Motor neuron (in vitro differentiated cells): ENCODE data around the gene MTFP1. TPM values are rescaled to one million over a fixed set of nuclear protein-coding genes. Genes with fewer than 3 reads are reported as not detected.

Experiments used
- ATAC-seq, 8 experiments: fragments of 200-7000 bp; cut with Tn5 transposase; replicated peaks in 6 of 8; 2 replicates each; pipeline ENCODE4 v1.8.0; 2021; ENCODE audit warnings: mild to moderate bottlenecking in 8 of 8, moderate library complexity in 8 of 8
- H3K27ac ChIP-seq, 2 donors: fragments of 250-450 bp; sonication (Bioruptor Pico); 2 replicates each; pipeline ENCODE4 v1.9.0; 2021; ENCODE audit warnings: antibody characterized with exemption in 2 of 2, mild to moderate bottlenecking in 2 of 2, moderate library complexity in 1 of 2
- H3K4me1 ChIP-seq, 2 donors: fragments of 250-450 bp; sonication (Bioruptor Pico); replicated peaks in 1 of 2; 2 replicates each; pipeline ENCODE4 v1.6.1; 2021; ENCODE audit warnings: antibody characterized with exemption in 2 of 2, mild to moderate bottlenecking in 2 of 2, moderate library complexity in 1 of 2
- H3K4me3 ChIP-seq, 5 donors: fragments of 250-450 bp; sonication (Bioruptor Pico); 2 replicates each; pipeline ENCODE4 v1.9.0; 2021; ENCODE audit warnings: antibody characterized with exemption in 5 of 5, mild to moderate bottlenecking in 5 of 5, moderate library complexity in 4 of 5
- WGBS, 10 experiments: fragments of 450-650 bp; shearing (Covaris generic); methylation state at CpG; one replicate each; pipeline ENCODE4 v1.0.0; 2022; 5-methylcytosine and 5-hydroxymethylcytosine counted together
- in situ Hi-C, 9 experiments: fragments of 400-800 bp; cut with MboI; loops; one replicate each; pipeline ENCODE4 v1.15.0; 2021; ENCODE audit warnings: low sequenced_read_pairs in 9 of 9, low pct_unique_long_range_greater_than_20kb in 2 of 9; ENCODE audit not compliant: unreplicated experiment in 9 of 9
- total RNA-seq, 8 experiments: library from RNA; unstranded; fragments of 300-600 nt; gene quantifications; 2 replicates each; pipeline versions ENCODE4 v1.2.3 to v1.2.4, GENCODE V29; 2022

Gene MTFP1
- total RNA-seq, 8 experiments from 2014 or later = 4.2 to 36.6 (median 20.4) TPM

GRCh38 chr22:30423301-30423958, 2.1 kb upstream of the MTFP1 start:
- H3K4me1 ChIP-seq = peaks cover 11 to 13% of the 10 kb centered on the region in 2 donors
- in situ Hi-C loops = no loop called here
- ATAC-seq = peak; percentile 7 to 55 (median 48)
- peak overlapping the region; percentile 92 to 93 for H3K27ac ChIP-seq
- WGBS, 10 experiments = 0% methylated on average over 1 to 6 of the region's 45 CpGs; no CpG with 5 or more reads in 4 of the 10 experiments
- H3K4me3 ChIP-seq = peak overlapping the region; percentile 44 to 57 (median 54)

GRCh38 chr22:30423959-30424533, 1.5 kb upstream of the MTFP1 start:
- WGBS, 10 experiments = 0% methylated on average over 1 to 4 of the region's 31 CpGs; no CpG with 5 or more reads in 5 of the 10 experiments
- Histone ChIP-seq H3K4me1 (peaks cover 11 to 13% of the 10 kb centered on the region in 2 donors), H3K4me3 (peak overlapping the region; percentile 44 to 57 (median 54)), H3K27ac (peak overlapping the region; percentile 92 to 93)
- peak; percentile 53 to 94 (median 92) for ATAC-seq
- in situ Hi-C loops = no loop called here

GRCh38 chr22:30424534-30425326, 838 bp upstream of the MTFP1 start:
- H3K4me1 ChIP-seq = peaks cover 11 to 13% of the 10 kb centered on the region in 2 donors
- H3K27ac ChIP-seq = peak overlapping the region; percentile 42 to 93
- in situ Hi-C loops = no loop called here
- 10 to 76% (median 49%) methylated on average over 2 to 13 of the region's 20 CpGs for WGBS, 10 experiments
- ATAC-seq = no peak
- peak overlapping the region; percentile 52 to 85 (median 73) for H3K4me3 ChIP-seq

GRCh38 chr22:30425327-30425615, 297 bp upstream of the MTFP1 start:
- H3K4me1 ChIP-seq = peaks cover 11 to 13% of the 10 kb centered on the region in 2 donors
- ATAC-seq = no peak
- peak overlapping the region; percentile 52 to 85 (median 73) for H3K4me3 ChIP-seq
- in situ Hi-C loops = no loop called here
- H3K27ac ChIP-seq = no peak overlapping the region
- WGBS, 10 experiments = 0 to 17% (median 7%) methylated on average over 3 to 7 of the region's 9 CpGs

GRCh38 chr22:30426388-30427353, 1.1 kb downstream of the MTFP1 start:
- peak in 3 of 8 experiments; percentile 7 to 24 (median 12) for ATAC-seq
- no peak overlapping the region for H3K27ac ChIP-seq
- peak overlapping the region; percentile 52 to 85 (median 73) for H3K4me3 ChIP-seq
- WGBS, 10 experiments = 0 to 90% (median 35%) methylated on average over 1 to 13 of the region's 29 CpGs; no CpG with 5 or more reads in 2 of the 10 experiments
- peaks cover 9 to 13% of the 10 kb centered on the region in 2 donors for H3K4me1 ChIP-seq
- in situ Hi-C loops = no loop called here

- no CpG with 5 or more reads among the region's 1 CpG for WGBS, 10 experiments
- no peak for ATAC-seq
- in situ Hi-C loops = no loop called here
- Histone ChIP-seq H3K4me1 (peaks cover 0 to 2% of the 10 kb centered on the region in 2 donors), H3K4me3 (no peak overlapping the region), H3K27ac (no peak overlapping the region)
Measured at GRCh38 chr22:30427871-30428270, 2.3 kb downstream of the MTFP1 start.

- in situ Hi-C loops = no loop called here
- H3K4me1 ChIP-seq = peaks cover 0 to 2% of the 10 kb centered on the region in 2 donors
- no CpG with 5 or more reads among the region's 4 CpGs for WGBS, 10 experiments
Measured at GRCh38 chr22:30429887-30430286, 4.3 kb downstream of the MTFP1 start.

GRCh38 chr22:30430933-30431332, 5.4 kb downstream of the MTFP1 start:
- ATAC-seq = no peak

More at GRCh38 chr22:30429887-30430286, 4.3 kb downstream of the MTFP1 start:
- ATAC-seq = peak in 1 of 8 experiments; percentile 3
- H3K27ac ChIP-seq = no peak overlapping the region
- H3K4me3 ChIP-seq = no peak overlapping the region

GRCh38 chr22:30432096-30432495, 6.5 kb downstream of the MTFP1 start:
- Histone ChIP-seq H3K4me1 (no peaks in the 10 kb centered on the region), H3K4me3 (no peak overlapping the region), H3K27ac (no peak overlapping the region)
- WGBS, 10 experiments = 57 to 100% (median 100%) methylated on average over 1 of the region's 4 CpGs; no CpG with 5 or more reads in 7 of the 10 experiments
- ATAC-seq = no peak
- in situ Hi-C loops = no loop called here

More at GRCh38 chr22:30430933-30431332, 5.4 kb downstream of the MTFP1 start:
- Histone ChIP-seq H3K4me3 (no peak overlapping the region), H3K27ac (no peak overlapping the region), H3K4me1 (peaks cover 0 to 2% of the 10 kb centered on the region in 2 donors)
- in situ Hi-C loops = no loop called here
- WGBS, 10 experiments = 77% methylated on average over 2 of the region's 4 CpGs; no CpG with 5 or more reads in 9 of the 10 experiments

GRCh38 chr22:30432520-30432919, 7.0 kb downstream of the MTFP1 start:
- 40% methylated on average over 1 of the region's 2 CpGs; no CpG with 5 or more reads in 9 of the 10 experiments for WGBS, 10 experiments
- Histone ChIP-seq H3K27ac (no peak overlapping the region), H3K4me1 (no peaks in the 10 kb centered on the region), H3K4me3 (no peak overlapping the region)
- no peak for ATAC-seq
- in situ Hi-C loops = no loop called here

- Histone ChIP-seq H3K4me1 (no peaks in the 10 kb centered on the region), H3K27ac (no peak overlapping the region), H3K4me3 (no peak overlapping the region)
- ATAC-seq = no peak
- in situ Hi-C loops = no loop called here
- WGBS, 10 experiments = 80 to 90% methylated on average over 2 of the region's 3 CpGs; no CpG with 5 or more reads in 8 of the 10 experiments
Measured at GRCh38 chr22:30433227-30433626, 7.7 kb downstream of the MTFP1 start.

GRCh38 chr22:30433773-30434172, 8.2 kb downstream of the MTFP1 start:
- in situ Hi-C loops = no loop called here
- Histone ChIP-seq H3K4me1 (no peaks in the 10 kb centered on the region), H3K27ac (no peak overlapping the region), H3K4me3 (no peak overlapping the region)
- ATAC-seq = no peak
- no CpG with 5 or more reads among the region's 1 CpG for WGBS, 10 experiments
